H9 (cell line): ENCODE measurements around the gene BDNF. TPM values are rescaled to one million over a fixed set of nuclear protein-coding genes. Genes with fewer than 3 reads are reported as not detected.

ENCODE experiments used
- DNase-seq: peaks from one replicate; pipeline ENCODE4 v3.0.0-alpha.2; 2017
- H2AFZ ChIP-seq: one replicate; pipeline ENCODE4 v1.6.1; 2013; ENCODE audit warnings: mild to moderate bottlenecking, low read length, control low read depth, moderate library complexity
- H2AK5ac ChIP-seq: 2 replicates; pipeline ENCODE4 v1.6.1; 2013; ENCODE audit warnings: low read length, control low read depth, mixed read lengths; ENCODE audit not compliant: insufficient read length
- H2BK120ac ChIP-seq: one replicate; pipeline ENCODE4 v1.6.1; 2013; ENCODE audit warnings: low read depth, mild to moderate bottlenecking, low read length, control low read depth, inconsistent platforms; ENCODE audit not compliant: poor library complexity, severe bottlenecking
- H2BK12ac ChIP-seq: 2 replicates; pipeline ENCODE4 v1.6.1; 2013; ENCODE audit warnings: low read length, control low read depth, mixed read lengths, low read depth; ENCODE audit not compliant: insufficient read length
- H2BK15ac ChIP-seq: 2 replicates; pipeline ENCODE4 v1.6.1; 2013; ENCODE audit warnings: low read depth, low read length, control low read depth
- H2BK20ac ChIP-seq: one replicate; pipeline ENCODE4 v1.6.1; 2013; ENCODE audit warnings: low read depth, mild to moderate bottlenecking, low read length, control low read depth, inconsistent platforms; ENCODE audit not compliant: poor library complexity, severe bottlenecking
- H2BK5ac ChIP-seq: 2 replicates; pipeline ENCODE4 v1.6.1; 2013; ENCODE audit warnings: low read length, control low read depth, mixed read lengths; ENCODE audit not compliant: insufficient read length
- H3K14ac ChIP-seq: 2 replicates; pipeline ENCODE4 v1.6.1; 2013; ENCODE audit warnings: low read length, control low read depth; ENCODE audit not compliant: insufficient read depth
- H3K18ac ChIP-seq: 2 replicates; pipeline ENCODE4 v1.6.1; 2013; ENCODE audit warnings: low read depth, mild to moderate bottlenecking, mixed read lengths, low read length, control low read depth; ENCODE audit not compliant: insufficient read length
- H3K23ac ChIP-seq: 2 replicates; pipeline ENCODE4 v1.6.1; 2013; ENCODE audit warnings: low read length, control low read depth, mixed read lengths, low read depth; ENCODE audit not compliant: insufficient read length
- H3K23me2 ChIP-seq: 2 replicates; pipeline ENCODE4 v1.6.1; 2013; ENCODE audit warnings: low read depth, mild to moderate bottlenecking, mixed read lengths, low read length, control low read depth; ENCODE audit not compliant: insufficient read length, poor library complexity, severe bottlenecking
- H3K27ac ChIP-seq: 2 replicates; pipeline ENCODE4 v1.5.1; 2013; ENCODE audit warnings: low read length, control low read depth, mixed read lengths, low read depth; ENCODE audit not compliant: insufficient read length
- H3K27me3 ChIP-seq: 2 replicates; pipeline ENCODE4 v1.6.1; 2013; ENCODE audit warnings: low read length, control low read depth, inconsistent platforms; ENCODE audit not compliant: insufficient read depth
- H3K4ac ChIP-seq: 2 replicates; pipeline ENCODE4 v1.6.1; 2013; ENCODE audit warnings: low read depth, mild to moderate bottlenecking, control low read depth, inconsistent platforms, low read length, moderate library complexity
- H3K4me1 ChIP-seq: 2 replicates; pipeline ENCODE4 v1.6.1; 2013; ENCODE audit warnings: low read length, control low read depth, inconsistent platforms; ENCODE audit not compliant: insufficient read depth
- H3K4me2 ChIP-seq: 2 replicates; pipeline ENCODE4 v1.6.1; 2013; ENCODE audit warnings: low read length, control low read depth, mixed read lengths; ENCODE audit not compliant: insufficient read length, insufficient read depth
- H3K56ac ChIP-seq: 2 replicates; pipeline ENCODE4 v1.6.1; 2013; ENCODE audit warnings: low read depth, mild to moderate bottlenecking, mixed read lengths, low read length, control low read depth; ENCODE audit not compliant: insufficient read length
- H3K79me1 ChIP-seq: 2 replicates; pipeline ENCODE4 v1.6.1; 2013; ENCODE audit warnings: low read depth, mild to moderate bottlenecking, moderate library complexity, low read length, control low read depth, inconsistent platforms; ENCODE audit not compliant: insufficient read depth, poor library complexity, severe bottlenecking
- H3K79me2 ChIP-seq: 2 replicates; pipeline ENCODE4 v1.6.1; 2013; ENCODE audit warnings: low read length, control low read depth, inconsistent platforms; ENCODE audit not compliant: insufficient read depth
- H3K9ac ChIP-seq: 2 replicates; pipeline ENCODE4 v1.6.1; 2013; ENCODE audit warnings: low read length, control low read depth, mixed read lengths; ENCODE audit not compliant: insufficient read length; ENCODE audit errors: extremely low read depth
- H3K9me3 ChIP-seq: one replicate; pipeline ENCODE4 v1.6.1; 2013; ENCODE audit warnings: low read depth, low read length, inconsistent platforms; ENCODE audit not compliant: control insufficient read depth
- H3T11ph ChIP-seq: one replicate; pipeline ENCODE4 v1.6.1; 2013; ENCODE audit warnings: mild to moderate bottlenecking, low read length, control low read depth, inconsistent platforms
- H4K20me1 ChIP-seq: one replicate; pipeline ENCODE4 v1.6.1; 2013; ENCODE audit not compliant: control insufficient read depth, insufficient read length, insufficient read depth
- H4K5ac ChIP-seq: 2 replicates; pipeline ENCODE4 v1.6.1; 2013; ENCODE audit warnings: low read depth, mild to moderate bottlenecking, mixed read lengths, low read length, control low read depth; ENCODE audit not compliant: insufficient read length
- H4K8ac ChIP-seq: replicated peaks from 2 replicates; pipeline ENCODE4 v1.6.1; 2013; ENCODE audit warnings: low read length, control low read depth, mixed read lengths, low read depth; ENCODE audit not compliant: insufficient read length
- H4K91ac ChIP-seq: 2 replicates; pipeline ENCODE4 v1.6.1; 2013; ENCODE audit warnings: low read depth, mild to moderate bottlenecking, moderate library complexity, mixed read lengths, low read length, control low read depth; ENCODE audit not compliant: insufficient read length
- H3K27ac Mint-ChIP-seq, 3 experiments: 2 replicates in 2 of 3; 3 replicates in 1 of 3; pipeline ENCODE4 v1.8.0; 2020 to 2021; ENCODE audit warnings: mixed read lengths in 3 of 3, mild to moderate bottlenecking in 1 of 3, moderate library complexity in 1 of 3
- H3K27me3 Mint-ChIP-seq: 2 replicates; pipeline ENCODE4 v1.8.0; 2021; ENCODE audit warnings: low read depth, mild to moderate bottlenecking, moderate library complexity, mixed read lengths
- H3K36me3 Mint-ChIP-seq, 3 experiments: 2 replicates in 2 of 3; 3 replicates in 1 of 3; pipeline ENCODE4 v1.8.0; 2020 to 2021; ENCODE audit warnings: low read depth in 3 of 3, mixed read lengths in 3 of 3; ENCODE audit not compliant: insufficient read depth in 1 of 3
- H3K4me1 Mint-ChIP-seq, 2 experiments: 2 replicates each; pipeline ENCODE4 v1.8.0; 2020; ENCODE audit warnings: mixed read lengths in 2 of 2
- H3K4me3 Mint-ChIP-seq, 2 experiments: 2 replicates in 1 of 2; 3 replicates in 1 of 2; pipeline ENCODE4 v1.8.0; 2020 to 2021; ENCODE audit warnings: mild to moderate bottlenecking in 2 of 2, mixed read lengths in 2 of 2, moderate library complexity in 1 of 2
- H3K9me3 Mint-ChIP-seq, 2 experiments: 2 replicates in 1 of 2; 3 replicates in 1 of 2; pipeline ENCODE4 v1.8.0; 2020; ENCODE audit warnings: mild to moderate bottlenecking in 2 of 2, mixed read lengths in 2 of 2, moderate library complexity in 1 of 2
- CTCF ChIP-seq: fragments of 200-600 bp; sonication (generic); conservative IDR thresholded peaks from 3 replicates; pipeline ENCODE4 v1.8.0; 2021; ENCODE audit warnings: antibody characterized with exemption, mild to moderate bottlenecking
- WGBS: extraction: QIAGEN DNeasy Blood & Tissue Kit; methylation state at CpG from one replicate; pipeline ENCODE4 v1.1.7; 2013; ENCODE audit warnings: missing lambda C conversion rate, low lambda C conversion rate, mixed read lengths; ENCODE audit not compliant: insufficient read length; ENCODE audit errors: extremely low coverage; 5-methylcytosine and 5-hydroxymethylcytosine counted together
- total RNA-seq: library from RNA; stranded (reverse); gene quantifications from 2 replicates; pipeline ENCODE4 v1.2.1, GENCODE V29; 2021

Gene BDNF
- total RNA-seq, 1 experiment from 2014 or later, result 2.7 TPM

GRCh38 chr11:27619763-27620335, 80.4 kb downstream of the BDNF start:
- H2BK5ac ChIP-seq, result no peak overlapping the region
- no peaks in the 10 kb centered on the region for H3K4me1 ChIP-seq
- no peak for TF ChIP-seq CTCF
- no peak overlapping the region for H2AK5ac ChIP-seq
- no peak overlapping the region for H2BK12ac ChIP-seq
- no peak overlapping the region for H3K27ac ChIP-seq
- peak overlapping the region in 1 of 3 experiments; percentile 49; a peak in 2 of 7 replicates for H3K27ac Mint-ChIP-seq
- no peak overlapping the region for H3K23ac ChIP-seq
- no peak for DNase-seq
- no peak overlapping the region for H4K5ac ChIP-seq
- no peaks in the 10 kb centered on the region for H3K27me3 ChIP-seq
- H3K79me1 ChIP-seq, result no peaks in the 10 kb centered on the region
- H3K9me3 ChIP-seq, result no peaks in the 10 kb centered on the region
- H2AFZ ChIP-seq, result no peak overlapping the region
- H3K9ac ChIP-seq, result no peak overlapping the region
- H3K56ac ChIP-seq, result no peak overlapping the region
- H4K91ac ChIP-seq, result no peak overlapping the region
- peaks cover 60 to 88% (median 70%) of the 10 kb centered on the region in 3 experiments for H3K36me3 Mint-ChIP-seq
- no peak overlapping the region for H4K8ac ChIP-seq
- 0 out of 2 replicates have a peak, but pooled peaks cover 2% of the 10 kb centered on the region for H3K79me2 ChIP-seq
- no peak overlapping the region for H3K4me2 ChIP-seq
- WGBS, result no CpG with 5 or more reads among the region's 2 CpGs
- peaks cover 4 to 31% of the 10 kb centered on the region in 2 experiments for H3K4me1 Mint-ChIP-seq
- H3K27me3 Mint-ChIP-seq, result no peaks in the 10 kb centered on the region
- H2BK15ac ChIP-seq, result no peak overlapping the region
- H3K14ac ChIP-seq, result no peak overlapping the region
- peaks cover 2% of the 10 kb centered on the region for H4K20me1 ChIP-seq
- H3K4me3 Mint-ChIP-seq, result no peak overlapping the region
- H3K18ac ChIP-seq, result no peak overlapping the region
- H2BK120ac ChIP-seq, result no peak overlapping the region
- no peaks in the 10 kb centered on the region for H3K23me2 ChIP-seq
- no peak overlapping the region for H2BK20ac ChIP-seq
- H3T11ph ChIP-seq, result no peak overlapping the region
- no peak overlapping the region for H3K4ac ChIP-seq
- H3K9me3 Mint-ChIP-seq, result no peaks in the 10 kb centered on the region
